Tibial artery (tissue), 4 donors: ENCODE results near the gene CES2.

Experiments used
- DNase-seq, 2 donors: peaks; one replicate each; pipeline ENCODE4 v3.0.0-alpha.2; 2019
- H3K27ac ChIP-seq, 2 donors: fragments of 200-600 bp; sonication (generic) in 1 of 2; 1 replicate in 1 of 2; 2 replicates in 1 of 2; pipeline ENCODE4 v1.5.1; 2018 to 2019; ENCODE audit warnings: mild to moderate bottlenecking in 1 of 2
- H3K27me3 ChIP-seq, 2 donors: fragments of 200-600 bp; sonication (generic) in 1 of 2; one replicate each; pipeline versions ENCODE4 v1.5.1 to v1.6.0; 2016 to 2019
- H3K36me3 ChIP-seq, 3 donors: fragments of 200-600 bp; sonication (generic) in 2 of 3; one replicate each; pipeline ENCODE4 v1.5.1; 2016 to 2019; ENCODE audit warnings: mild to moderate bottlenecking in 2 of 3
- H3K4me1 ChIP-seq, 4 donors: fragments of 200-600 bp; sonication (generic) in 2 of 4; 1 replicate in 3 of 4; 2 replicates in 1 of 4; pipeline ENCODE4 v1.5.1; 2016 to 2019
- H3K4me3 ChIP-seq, 2 donors: fragments of 200-600 bp; sonication (generic) in 1 of 2; 1 replicate in 1 of 2; 2 replicates in 1 of 2; pipeline ENCODE4 v1.5.1; 2018 to 2019; ENCODE audit warnings: mild to moderate bottlenecking in 2 of 2
- H3K9me3 ChIP-seq, 3 donors: fragments of 200-600 bp; sonication (generic) in 1 of 3; one replicate each; pipeline ENCODE4 v1.5.1; 2016 to 2019
- intact Hi-C: fragments of 100-400 bp; cut with DNase I; formaldehyde crosslinking; loops from one replicate; pipeline ENCODE4 v1.15.0; 2023; ENCODE audit warnings: low total_unique reads
- TF ChIP-seq, protein P1 (sequence below), 2 experiments: fragments of 200-600 bp in 1 of 2; fragments of 450-650 bp in 1 of 2; IDR thresholded peaks; one replicate each; pipeline ENCODE4 v1.5.1; 2017 to 2019; ENCODE audit warnings: antibody characterized with exemption in 2 of 2, mild to moderate bottlenecking in 1 of 2, moderate library complexity in 1 of 2

The CES2 gene

DNA sequence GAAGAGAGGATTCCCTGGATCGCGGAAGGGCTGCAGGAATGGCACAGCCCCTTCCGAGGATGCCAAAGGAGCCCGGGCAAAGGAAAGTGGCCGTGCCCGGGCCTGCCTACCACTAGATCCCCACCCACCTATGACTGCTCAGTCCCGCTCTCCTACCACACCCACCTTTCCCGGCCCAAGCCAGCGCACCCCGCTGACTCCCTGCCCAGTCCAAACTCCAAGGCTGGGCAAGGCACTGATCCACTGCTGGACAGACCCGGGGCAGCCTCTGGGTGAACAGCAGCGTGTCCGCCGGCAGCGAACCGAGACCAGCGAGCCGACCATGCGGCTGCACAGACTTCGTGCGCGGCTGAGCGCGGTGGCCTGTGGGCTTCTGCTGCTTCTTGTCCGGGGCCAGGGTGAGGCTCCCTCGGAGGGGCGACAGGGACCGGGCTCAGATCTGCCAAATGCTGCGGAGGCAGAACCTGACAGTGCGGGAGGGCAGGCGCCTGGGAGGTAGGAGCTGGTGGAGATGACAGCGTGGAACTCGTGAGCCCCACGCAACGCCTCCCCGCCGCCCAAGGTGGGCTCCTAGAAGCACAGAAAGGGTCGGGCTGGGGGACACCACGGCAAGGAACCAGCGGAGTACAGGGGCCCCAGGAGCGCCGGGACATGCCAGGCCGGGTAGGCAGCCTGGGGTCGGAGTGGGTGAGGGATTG lies at the start of gene CES2:
CES2 (plus strand) TSS at position 203 of the 698 bp plus-strand sequence; CDS start at position 323, 120 bp downstream.
- H3K27me3 ChIP-seq = no peaks in the 10 kb centered on the region
- H3K36me3 ChIP-seq = peaks cover 4 to 59% (median 27%) of the 10 kb centered on the region in 3 donors
- peak in 1 of 2 donors; percentile 85 for DNase-seq
- intact Hi-C loops = loop anchor here (2.0 kb wide), 1 partner anchor 41 kb away; no protein-coding TSS in a partner anchor
- peaks cover 4 to 45% (median 35%) of the 10 kb centered on the region in 4 donors for H3K4me1 ChIP-seq
- peak within 1 kb of the TSS; percentile 95 to 97 for H3K27ac ChIP-seq
- H3K4me3 ChIP-seq = peak within 1 kb of the TSS; percentile 95 to 97
- no peaks in the 10 kb centered on the region for H3K9me3 ChIP-seq
- TF ChIP-seq, protein P1, sequence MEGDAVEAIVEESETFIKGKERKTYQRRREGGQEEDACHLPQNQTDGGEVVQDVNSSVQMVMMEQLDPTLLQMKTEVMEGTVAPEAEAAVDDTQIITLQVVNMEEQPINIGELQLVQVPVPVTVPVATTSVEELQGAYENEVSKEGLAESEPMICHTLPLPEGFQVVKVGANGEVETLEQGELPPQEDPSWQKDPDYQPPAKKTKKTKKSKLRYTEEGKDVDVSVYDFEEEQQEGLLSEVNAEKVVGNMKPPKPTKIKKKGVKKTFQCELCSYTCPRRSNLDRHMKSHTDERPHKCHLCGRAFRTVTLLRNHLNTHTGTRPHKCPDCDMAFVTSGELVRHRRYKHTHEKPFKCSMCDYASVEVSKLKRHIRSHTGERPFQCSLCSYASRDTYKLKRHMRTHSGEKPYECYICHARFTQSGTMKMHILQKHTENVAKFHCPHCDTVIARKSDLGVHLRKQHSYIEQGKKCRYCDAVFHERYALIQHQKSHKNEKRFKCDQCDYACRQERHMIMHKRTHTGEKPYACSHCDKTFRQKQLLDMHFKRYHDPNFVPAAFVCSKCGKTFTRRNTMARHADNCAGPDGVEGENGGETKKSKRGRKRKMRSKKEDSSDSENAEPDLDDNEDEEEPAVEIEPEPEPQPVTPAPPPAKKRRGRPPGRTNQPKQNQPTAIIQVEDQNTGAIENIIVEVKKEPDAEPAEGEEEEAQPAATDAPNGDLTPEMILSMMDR (IDR thresholded peaks at IDR 0.05) = no peak

- intact Hi-C loops = no loop called here
- H3K4me1 ChIP-seq = peaks cover 0 to 27% (median 6%) of the 10 kb centered on the region in 4 donors
Measured at GRCh38 chr16:66886321-66886720, 49.0 kb upstream of the CES2 start.

DNA sequence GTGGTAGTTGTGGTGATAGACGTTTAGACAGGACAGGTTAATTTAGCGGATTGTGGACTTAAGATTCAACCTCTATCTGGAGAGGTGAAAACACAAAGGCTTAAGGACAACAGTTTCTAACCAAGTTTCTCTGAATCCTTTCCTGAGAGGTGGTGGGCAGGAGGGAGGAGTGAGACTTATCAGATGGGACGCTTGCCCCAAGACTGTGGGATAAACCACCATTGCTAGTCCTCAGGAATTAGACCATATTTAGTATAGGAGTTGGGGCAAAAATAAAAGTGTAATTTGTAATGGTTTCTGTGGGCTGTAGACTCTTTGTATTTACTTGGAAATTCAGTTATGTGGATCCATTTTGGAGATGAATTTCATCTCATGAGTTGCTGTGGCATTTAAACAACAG lies 48.4 kb upstream of the CES2 start:
- H3K27ac ChIP-seq = no peak overlapping the region
- H3K27me3 ChIP-seq = no peaks in the 10 kb centered on the region
- DNase-seq = no peak
- H3K4me1 ChIP-seq = peaks cover 0 to 21% (median 2%) of the 10 kb centered on the region in 4 donors
- H3K36me3 ChIP-seq = peaks cover 17 to 24% (median 23%) of the 10 kb centered on the region in 3 donors
- intact Hi-C loops = no loop called here
- no peaks in the 10 kb centered on the region for H3K9me3 ChIP-seq
- no peak overlapping the region for H3K4me3 ChIP-seq
- TF ChIP-seq, protein P1 (IDR thresholded peaks at IDR 0.05) = no peak

More at GRCh38 chr16:66886321-66886720, 49.0 kb upstream of the CES2 start:
- TF ChIP-seq, protein P1 (IDR thresholded peaks at IDR 0.05) = no peak
- no peak overlapping the region for H3K27ac ChIP-seq
- H3K4me3 ChIP-seq = no peak overlapping the region
- no peaks in the 10 kb centered on the region for H3K27me3 ChIP-seq
- H3K9me3 ChIP-seq = no peaks in the 10 kb centered on the region
- H3K36me3 ChIP-seq = peaks cover 17 to 24% (median 23%) of the 10 kb centered on the region in 3 donors
- DNase-seq = no peak

- intact Hi-C loops = no loop called here
- Histone ChIP-seq H3K36me3 (peaks cover 17 to 23% (median 18%) of the 10 kb centered on the region in 3 donors), H3K27ac (no peak overlapping the region), H3K4me1 (peaks cover 0 to 16% (median 0%) of the 10 kb centered on the region in 4 donors), H3K4me3 (no peak overlapping the region), H3K27me3 (no peaks in the 10 kb centered on the region), H3K9me3 (no peaks in the 10 kb centered on the region)
- no peak for DNase-seq
- TF ChIP-seq, protein P1 (IDR thresholded peaks at IDR 0.05) = no peak
Measured at GRCh38 chr16:66888647-66889615, 46.4 kb upstream of the CES2 start.

DNA sequence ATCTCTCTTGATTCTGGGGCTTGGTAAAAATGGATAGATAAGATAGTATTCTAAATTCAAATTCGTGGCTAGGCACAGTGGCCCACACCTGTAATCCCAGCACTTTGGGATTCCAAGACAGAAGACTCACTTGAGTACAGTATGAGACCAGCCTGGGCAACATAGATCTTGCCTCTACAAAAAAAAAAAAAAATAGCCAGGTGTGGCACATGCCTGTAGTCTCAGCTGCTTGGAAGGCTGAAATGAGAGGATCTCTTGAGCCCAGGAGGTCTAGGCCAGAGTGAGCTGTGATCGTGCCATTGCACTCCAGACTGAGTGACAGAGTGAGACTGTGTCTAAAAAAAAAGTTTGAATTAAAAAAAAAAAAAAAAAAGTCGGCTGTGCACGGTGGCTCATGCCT lies 45.7 kb upstream of the CES2 start:
- intact Hi-C loops = no loop called here
- no peak for DNase-seq

More for the DNA sequence above, 45.7 kb upstream of the CES2 start:
- Histone ChIP-seq H3K4me1 (peaks cover 0 to 16% (median 0%) of the 10 kb centered on the region in 4 donors), H3K4me3 (no peak overlapping the region), H3K36me3 (peaks cover 12 to 19% (median 13%) of the 10 kb centered on the region in 3 donors), H3K27ac (no peak overlapping the region), H3K9me3 (no peaks in the 10 kb centered on the region), H3K27me3 (no peaks in the 10 kb centered on the region)
- TF ChIP-seq, protein P1 (IDR thresholded peaks at IDR 0.05) = no peak
